K562 (cell line): ENCODE measurements around the gene CTSZ. TPM values are rescaled to one million over a fixed set of nuclear protein-coding genes. Genes with fewer than 3 reads are reported as not detected.

ENCODE experiments used
- BACH1 ChIP-seq: fragments of 200-800 bp; sonication (Bioruptor generic); IDR thresholded peaks from 2 replicates; pipeline ENCODE4 v1.6.1; 2016; ENCODE audit warnings: missing genetic modification characterization, missing compliant biosample characterization
- EP400 ChIP-seq: fragments of 450-650 bp; IDR thresholded peaks from 2 replicates; pipeline ENCODE4 v1.6.1; 2017; ENCODE audit warnings: antibody characterized with exemption, mild to moderate bottlenecking, moderate library complexity
- L3MBTL2 ChIP-seq: fragments of 450-650 bp; IDR thresholded peaks from 2 replicates; pipeline ENCODE4 v1.6.1; 2016; ENCODE audit warnings: mild to moderate bottlenecking, moderate library complexity
- MLLT1 ChIP-seq, 2 experiments: fragments of 450-650 bp; IDR thresholded peaks; 2 replicates each; pipeline ENCODE4 v1.6.1; 2016
- SAFB ChIP-seq: fragments of 200-400 bp; formaldehyde crosslinking; IDR thresholded peaks from 2 replicates; pipeline ENCODE4 v1.6.1; 2017; ENCODE audit warnings: low read depth, low read length, borderline replicate concordance
- SIN3A ChIP-seq, 2 experiments: fragments of 150-350 bp in 1 of 2; IDR thresholded peaks; 2 replicates each; pipeline ENCODE4 v1.6.1; 2011 to 2016; ENCODE audit warnings: borderline replicate concordance in 2 of 2, low read depth in 2 of 2, low read length in 2 of 2, mild to moderate bottlenecking in 2 of 2, moderate library complexity in 2 of 2; ENCODE audit not compliant: control insufficient read depth in 1 of 2
- SLC30A9 ChIP-seq: fragments of 250-450 bp; sonication (Bioruptor Pico); IDR thresholded peaks from 2 replicates; pipeline ENCODE4 v1.8.0; 2022; ENCODE audit warnings: mild to moderate bottlenecking, moderate library complexity
- YY1 ChIP-seq, 3 experiments: IDR thresholded peaks; 2 replicates each; pipeline ENCODE4 v1.6.1; 2011; ENCODE audit warnings: low read length in 2 of 3, mild to moderate bottlenecking in 2 of 3, moderate library complexity in 2 of 3, borderline replicate concordance in 1 of 3, control low read depth in 1 of 3, low read depth in 1 of 3; ENCODE audit not compliant: insufficient read depth in 3 of 3, insufficient replicate concordance in 2 of 3, control insufficient read depth in 1 of 3, insufficient read length in 1 of 3; ENCODE audit errors: extremely low read depth in 1 of 3
- ZBTB40 ChIP-seq, 2 experiments: fragments of 450-650 bp in 1 of 2; sonication (generic) in 1 of 2; formaldehyde crosslinking in 1 of 2; IDR thresholded peaks; 2 replicates each; pipeline versions ENCODE4 v1.7.1 to v1.9.0; 2016 to 2022; ENCODE audit warnings: inconsistent platforms in 1 of 2, mild to moderate bottlenecking in 1 of 2, missing genetic modification reagents in 1 of 2
- ZNF395 ChIP-seq: fragments of 200-800 bp; sonication (Bioruptor generic); IDR thresholded peaks from 2 replicates; pipeline ENCODE4 v1.6.1; 2017; ENCODE audit warnings: missing genetic modification characterization, missing compliant biosample characterization
- polyA plus RNA-seq, 8 experiments: library from polyadenylated mRNA; depleted of rRNA in 4 of 8; stranded (reverse) in 5 of 8; unstranded in 3 of 8; fragments of >200 nt; fragmentation: Nextera tagmentation in 2 of 8; fragmentation: Illumina TruSeq in 1 of 8; extraction: Ambion mirVana in 2 of 8; extraction: Trizol in 1 of 8; gene quantifications; 2 replicates each; pipeline versions ENCODE4 v1.2.1 to v1.2.3, GENCODE V29; 2011 to 2014; ENCODE audit warnings: inconsistent platforms in 1 of 8, missing spikeins in 1 of 8
- total RNA-seq, 7 experiments: library from RNA; depleted of rRNA in 6 of 7; stranded (reverse); fragments of >200 nt in 6 of 7; fragmentation: Illumina TruSeq in 2 of 7; extraction: Trizol in 2 of 7; gene quantifications; 2 replicates each; pipeline versions ENCODE4 v1.2.1 to v1.2.3, GENCODE V29; 2011 to 2021; ENCODE audit warnings: low replicate concordance in 1 of 7

The CTSZ gene
- total and polyA plus RNA-seq, 9 of the 15 experiments (the other 6 are each of a cell fraction or from before 2014, with no cell fraction given), result 1.6 to 143 (median 82.8) TPM

- TF ChIP-seq ZBTB40 (IDR thresholded peaks at IDR 0.05) (0 out of 2 replicates have a peak, but pooled peaks have one; percentile 12), ZBTB40 (CRISPR knock-in tag; IDR thresholded peaks at IDR 0.05) (no peak), SIN3A (IDR thresholded peaks at IDR 0.05; ENCODE audit: borderline replicate concordance in 2 of 2, control insufficient read depth in 1 of 2, low read depth in 2 of 2, low read length in 2 of 2) (peak in 1 of 2 experiments; percentile 67; a peak in 1 of 4 replicates), SAFB (no peak), MLLT1 (IDR thresholded peaks at IDR 0.05) (peak in 1 of 2 experiments; percentile 14; a peak in 1 of 4 replicates), BACH1 (tag) (no peak), EP400 (peak; percentile 15; the same call in 1 of the 2 replicates), ZNF395 (CRISPR knock-in tag) (peak; percentile 52; the same call in 1 of the 2 replicates), SLC30A9 (no peak), L3MBTL2 (no peak), YY1 (IDR thresholded peaks at IDR 0.05; ENCODE audit: borderline replicate concordance in 1 of 3, control insufficient read depth in 1 of 3, extremely low read depth in 1 of 3, insufficient read depth in 3 of 3, insufficient read length in 1 of 3, insufficient replicate concordance in 2 of 3, low read depth in 1 of 3, low read length in 2 of 3) (peak in 1 of 3 experiments; percentile 70)
Measured at GRCh38 chr20:58981628-58982364, 25.3 kb downstream of the CTSZ start (continued).
